H9 (cell line): ENCODE data around the gene ERCC6L. TPM values are rescaled to one million over a fixed set of nuclear protein-coding genes. Genes with fewer than 3 reads are reported as not detected.

Experiments used
- DNase-seq: peaks from one replicate; pipeline ENCODE4 v3.0.0-alpha.2; 2017
- H2AFZ ChIP-seq: one replicate; pipeline ENCODE4 v1.6.1; 2013; ENCODE audit warnings: mild to moderate bottlenecking, low read length, control low read depth, moderate library complexity
- H2AK5ac ChIP-seq: 2 replicates; pipeline ENCODE4 v1.6.1; 2013; ENCODE audit warnings: low read length, control low read depth, mixed read lengths; ENCODE audit not compliant: insufficient read length
- H2BK120ac ChIP-seq: one replicate; pipeline ENCODE4 v1.6.1; 2013; ENCODE audit warnings: low read depth, mild to moderate bottlenecking, low read length, control low read depth, inconsistent platforms; ENCODE audit not compliant: poor library complexity, severe bottlenecking
- H2BK12ac ChIP-seq: 2 replicates; pipeline ENCODE4 v1.6.1; 2013; ENCODE audit warnings: low read length, control low read depth, mixed read lengths, low read depth; ENCODE audit not compliant: insufficient read length
- H2BK15ac ChIP-seq: 2 replicates; pipeline ENCODE4 v1.6.1; 2013; ENCODE audit warnings: low read depth, low read length, control low read depth
- H2BK20ac ChIP-seq: one replicate; pipeline ENCODE4 v1.6.1; 2013; ENCODE audit warnings: low read depth, mild to moderate bottlenecking, low read length, control low read depth, inconsistent platforms; ENCODE audit not compliant: poor library complexity, severe bottlenecking
- H2BK5ac ChIP-seq: 2 replicates; pipeline ENCODE4 v1.6.1; 2013; ENCODE audit warnings: low read length, control low read depth, mixed read lengths; ENCODE audit not compliant: insufficient read length
- H3K14ac ChIP-seq: 2 replicates; pipeline ENCODE4 v1.6.1; 2013; ENCODE audit warnings: low read length, control low read depth; ENCODE audit not compliant: insufficient read depth
- H3K18ac ChIP-seq: 2 replicates; pipeline ENCODE4 v1.6.1; 2013; ENCODE audit warnings: low read depth, mild to moderate bottlenecking, mixed read lengths, low read length, control low read depth; ENCODE audit not compliant: insufficient read length
- H3K23ac ChIP-seq: 2 replicates; pipeline ENCODE4 v1.6.1; 2013; ENCODE audit warnings: low read length, control low read depth, mixed read lengths, low read depth; ENCODE audit not compliant: insufficient read length
- H3K23me2 ChIP-seq: 2 replicates; pipeline ENCODE4 v1.6.1; 2013; ENCODE audit warnings: low read depth, mild to moderate bottlenecking, mixed read lengths, low read length, control low read depth; ENCODE audit not compliant: insufficient read length, poor library complexity, severe bottlenecking
- H3K27ac ChIP-seq: 2 replicates; pipeline ENCODE4 v1.5.1; 2013; ENCODE audit warnings: low read length, control low read depth, mixed read lengths, low read depth; ENCODE audit not compliant: insufficient read length
- H3K27me3 ChIP-seq: 2 replicates; pipeline ENCODE4 v1.6.1; 2013; ENCODE audit warnings: low read length, control low read depth, inconsistent platforms; ENCODE audit not compliant: insufficient read depth
- H3K4ac ChIP-seq: 2 replicates; pipeline ENCODE4 v1.6.1; 2013; ENCODE audit warnings: low read depth, mild to moderate bottlenecking, control low read depth, inconsistent platforms, low read length, moderate library complexity
- H3K4me1 ChIP-seq: 2 replicates; pipeline ENCODE4 v1.6.1; 2013; ENCODE audit warnings: low read length, control low read depth, inconsistent platforms; ENCODE audit not compliant: insufficient read depth
- H3K4me2 ChIP-seq: 2 replicates; pipeline ENCODE4 v1.6.1; 2013; ENCODE audit warnings: low read length, control low read depth, mixed read lengths; ENCODE audit not compliant: insufficient read length, insufficient read depth
- H3K56ac ChIP-seq: 2 replicates; pipeline ENCODE4 v1.6.1; 2013; ENCODE audit warnings: low read depth, mild to moderate bottlenecking, mixed read lengths, low read length, control low read depth; ENCODE audit not compliant: insufficient read length
- H3K79me1 ChIP-seq: 2 replicates; pipeline ENCODE4 v1.6.1; 2013; ENCODE audit warnings: low read depth, mild to moderate bottlenecking, moderate library complexity, low read length, control low read depth, inconsistent platforms; ENCODE audit not compliant: insufficient read depth, poor library complexity, severe bottlenecking
- H3K79me2 ChIP-seq: 2 replicates; pipeline ENCODE4 v1.6.1; 2013; ENCODE audit warnings: low read length, control low read depth, inconsistent platforms; ENCODE audit not compliant: insufficient read depth
- H3K9ac ChIP-seq: 2 replicates; pipeline ENCODE4 v1.6.1; 2013; ENCODE audit warnings: low read length, control low read depth, mixed read lengths; ENCODE audit not compliant: insufficient read length; ENCODE audit errors: extremely low read depth
- H3K9me3 ChIP-seq: one replicate; pipeline ENCODE4 v1.6.1; 2013; ENCODE audit warnings: low read depth, low read length, inconsistent platforms; ENCODE audit not compliant: control insufficient read depth
- H3T11ph ChIP-seq: one replicate; pipeline ENCODE4 v1.6.1; 2013; ENCODE audit warnings: mild to moderate bottlenecking, low read length, control low read depth, inconsistent platforms
- H4K20me1 ChIP-seq: one replicate; pipeline ENCODE4 v1.6.1; 2013; ENCODE audit not compliant: control insufficient read depth, insufficient read length, insufficient read depth
- H4K5ac ChIP-seq: 2 replicates; pipeline ENCODE4 v1.6.1; 2013; ENCODE audit warnings: low read depth, mild to moderate bottlenecking, mixed read lengths, low read length, control low read depth; ENCODE audit not compliant: insufficient read length
- H4K8ac ChIP-seq: replicated peaks from 2 replicates; pipeline ENCODE4 v1.6.1; 2013; ENCODE audit warnings: low read length, control low read depth, mixed read lengths, low read depth; ENCODE audit not compliant: insufficient read length
- H4K91ac ChIP-seq: 2 replicates; pipeline ENCODE4 v1.6.1; 2013; ENCODE audit warnings: low read depth, mild to moderate bottlenecking, moderate library complexity, mixed read lengths, low read length, control low read depth; ENCODE audit not compliant: insufficient read length
- H3K27ac Mint-ChIP-seq, 3 experiments: 2 replicates in 2 of 3; 3 replicates in 1 of 3; pipeline ENCODE4 v1.8.0; 2020 to 2021; ENCODE audit warnings: mixed read lengths in 3 of 3, mild to moderate bottlenecking in 1 of 3, moderate library complexity in 1 of 3
- H3K27me3 Mint-ChIP-seq: 2 replicates; pipeline ENCODE4 v1.8.0; 2021; ENCODE audit warnings: low read depth, mild to moderate bottlenecking, moderate library complexity, mixed read lengths
- H3K36me3 Mint-ChIP-seq, 3 experiments: 2 replicates in 2 of 3; 3 replicates in 1 of 3; pipeline ENCODE4 v1.8.0; 2020 to 2021; ENCODE audit warnings: low read depth in 3 of 3, mixed read lengths in 3 of 3; ENCODE audit not compliant: insufficient read depth in 1 of 3
- H3K4me1 Mint-ChIP-seq, 2 experiments: 2 replicates each; pipeline ENCODE4 v1.8.0; 2020; ENCODE audit warnings: mixed read lengths in 2 of 2
- H3K4me3 Mint-ChIP-seq, 2 experiments: 2 replicates in 1 of 2; 3 replicates in 1 of 2; pipeline ENCODE4 v1.8.0; 2020 to 2021; ENCODE audit warnings: mild to moderate bottlenecking in 2 of 2, mixed read lengths in 2 of 2, moderate library complexity in 1 of 2
- H3K9me3 Mint-ChIP-seq, 2 experiments: 2 replicates in 1 of 2; 3 replicates in 1 of 2; pipeline ENCODE4 v1.8.0; 2020; ENCODE audit warnings: mild to moderate bottlenecking in 2 of 2, mixed read lengths in 2 of 2, moderate library complexity in 1 of 2
- total RNA-seq: library from RNA; stranded (reverse); gene quantifications from 2 replicates; pipeline ENCODE4 v1.2.1, GENCODE V29; 2021
- TF ChIP-seq, protein P1 (sequence below): fragments of 200-600 bp; sonication (generic); conservative IDR thresholded peaks from 3 replicates; pipeline ENCODE4 v1.8.0; 2021; ENCODE audit warnings: antibody characterized with exemption, mild to moderate bottlenecking

ERCC6L gene
- total RNA-seq, 1 experiment from 2014 or later = 18.1 TPM

DNA sequence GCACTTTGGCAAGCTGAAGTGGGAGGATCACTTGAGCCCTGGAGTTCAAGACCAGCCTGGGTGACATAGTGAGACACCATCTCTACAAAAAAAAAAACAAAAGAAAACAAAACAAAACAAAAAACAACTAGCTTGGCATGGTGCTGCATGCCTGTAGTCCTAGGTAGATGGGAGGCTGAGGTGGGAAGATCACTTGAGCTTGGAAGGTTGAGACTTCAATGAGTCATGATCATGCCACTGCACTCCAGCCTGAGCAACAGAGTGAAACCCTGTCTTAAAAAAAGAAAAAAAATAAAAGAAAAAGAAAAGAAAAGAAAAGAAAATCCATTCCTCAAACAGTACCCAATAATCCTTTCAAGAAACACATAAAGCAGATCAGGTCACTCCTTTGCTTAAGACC is 14.9 kb upstream of the ERCC6L start:
- Mint-ChIP-seq H3K9me3 (peaks cover 64 to 70% of the 10 kb centered on the region in 2 experiments), H3K36me3 (peaks cover 0 to 12% (median 9%) of the 10 kb centered on the region in 3 experiments; a peak in 5 of 7 replicates)
- TF ChIP-seq, protein P1, sequence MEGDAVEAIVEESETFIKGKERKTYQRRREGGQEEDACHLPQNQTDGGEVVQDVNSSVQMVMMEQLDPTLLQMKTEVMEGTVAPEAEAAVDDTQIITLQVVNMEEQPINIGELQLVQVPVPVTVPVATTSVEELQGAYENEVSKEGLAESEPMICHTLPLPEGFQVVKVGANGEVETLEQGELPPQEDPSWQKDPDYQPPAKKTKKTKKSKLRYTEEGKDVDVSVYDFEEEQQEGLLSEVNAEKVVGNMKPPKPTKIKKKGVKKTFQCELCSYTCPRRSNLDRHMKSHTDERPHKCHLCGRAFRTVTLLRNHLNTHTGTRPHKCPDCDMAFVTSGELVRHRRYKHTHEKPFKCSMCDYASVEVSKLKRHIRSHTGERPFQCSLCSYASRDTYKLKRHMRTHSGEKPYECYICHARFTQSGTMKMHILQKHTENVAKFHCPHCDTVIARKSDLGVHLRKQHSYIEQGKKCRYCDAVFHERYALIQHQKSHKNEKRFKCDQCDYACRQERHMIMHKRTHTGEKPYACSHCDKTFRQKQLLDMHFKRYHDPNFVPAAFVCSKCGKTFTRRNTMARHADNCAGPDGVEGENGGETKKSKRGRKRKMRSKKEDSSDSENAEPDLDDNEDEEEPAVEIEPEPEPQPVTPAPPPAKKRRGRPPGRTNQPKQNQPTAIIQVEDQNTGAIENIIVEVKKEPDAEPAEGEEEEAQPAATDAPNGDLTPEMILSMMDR = no peak

More for the DNA sequence above, 14.9 kb upstream of the ERCC6L start:
- H3K23me2 ChIP-seq = no peaks in the 10 kb centered on the region
- no peaks in the 10 kb centered on the region for H3K4me1 ChIP-seq
- no peaks in the 10 kb centered on the region for H4K20me1 ChIP-seq
- H2BK5ac ChIP-seq = no peak overlapping the region
- peak overlapping the region in 1 of 3 experiments; percentile 55; a peak in 1 of 7 replicates for H3K27ac Mint-ChIP-seq
- no peak overlapping the region for H3K56ac ChIP-seq
- no peak overlapping the region for H3K23ac ChIP-seq
- H2BK12ac ChIP-seq = no peak overlapping the region
- H3K79me2 ChIP-seq = no peaks in the 10 kb centered on the region
- no peak overlapping the region for H4K5ac ChIP-seq
- DNase-seq = no peak
- H3K4ac ChIP-seq = no peak overlapping the region
- no peak overlapping the region for H3K27ac ChIP-seq
- no peaks in the 10 kb centered on the region for H3K9me3 ChIP-seq
- H3K9ac ChIP-seq = no peak overlapping the region
- H2BK20ac ChIP-seq = no peak overlapping the region
- H2BK15ac ChIP-seq = no peak overlapping the region
- H3K18ac ChIP-seq = no peak overlapping the region
- no peak overlapping the region for H4K8ac ChIP-seq
- H3K4me3 Mint-ChIP-seq = no peak overlapping the region
- peaks cover 14 to 21% of the 10 kb centered on the region in 2 experiments for H3K4me1 Mint-ChIP-seq
- peaks cover 6% of the 10 kb centered on the region for H3K27me3 Mint-ChIP-seq
- no peaks in the 10 kb centered on the region for H3K79me1 ChIP-seq
- H3K14ac ChIP-seq = no peak overlapping the region
- H2BK120ac ChIP-seq = no peak overlapping the region
- no peak overlapping the region for H2AK5ac ChIP-seq
- H3K27me3 ChIP-seq = no peaks in the 10 kb centered on the region
- H3T11ph ChIP-seq = no peak overlapping the region
- no peak overlapping the region for H3K4me2 ChIP-seq
- H2AFZ ChIP-seq = no peak overlapping the region
- H4K91ac ChIP-seq = no peak overlapping the region
